ENCODE data around the gene NBPF19. TPM values are rescaled to one million over a fixed set of nuclear protein-coding genes. Genes with fewer than 3 reads are reported as not detected.
"Not testable (repeated sequence)": the region's sequence is repeated elsewhere in the genome, so short reads cannot be mapped to it uniquely, and the experiment has no call there.

Gene NBPF19
- polyA plus RNA-seq (2012; ENCODE audit: insufficient read depth, insufficient read length, low read depth) = 0.12 TPM

- not testable (repeated sequence) for H3K4me3 ChIP-seq (ENCODE audit: low read depth, low read length); H3K36me3 ChIP-seq; H3K4me1 ChIP-seq; DNase-seq; H3K9me3 ChIP-seq; H3K27me3 ChIP-seq
Observed at GRCh38 chr1:149474745-149475144, at the start of gene NBPF19. Gene NBPF19 (plus strand): TSS chr1:149475045. CDS start chr1:149475933, 888 bp downstream.

GRCh38 chr1:149428317-149428716, 46.5 kb upstream of the NBPF19 start:
- H3K36me3 ChIP-seq; H3K27me3 ChIP-seq; DNase-seq; H3K4me1 ChIP-seq; H3K4me3 ChIP-seq (ENCODE audit: low read depth, low read length); H3K9me3 ChIP-seq: not testable (repeated sequence)

GRCh38 chr1:149445451-149445850, 29.4 kb upstream of the NBPF19 start:
- H3K4me1 ChIP-seq; H3K27me3 ChIP-seq; H3K4me3 ChIP-seq (ENCODE audit: low read depth, low read length); H3K9me3 ChIP-seq; H3K36me3 ChIP-seq; DNase-seq: not testable (repeated sequence)

- H3K36me3 ChIP-seq; H3K27me3 ChIP-seq; H3K4me1 ChIP-seq; H3K4me3 ChIP-seq (ENCODE audit: low read depth, low read length); H3K9me3 ChIP-seq; DNase-seq: not testable (repeated sequence)
Observed at GRCh38 chr1:149452196-149452595, 22.6 kb upstream of the NBPF19 start.

- H3K4me3 ChIP-seq (ENCODE audit: low read depth, low read length); DNase-seq; H3K4me1 ChIP-seq: not testable (repeated sequence)
Observed at GRCh38 chr1:149452652-149453051, 22.2 kb upstream of the NBPF19 start.

GRCh38 chr1:149558350-149558825, 83.5 kb downstream of the NBPF19 start:
- H3K36me3 ChIP-seq, H3K27me3 ChIP-seq, H3K4me1 ChIP-seq, H3K9me3 ChIP-seq: not testable (repeated sequence)
- peak; percentile 46 for DNase-seq
- peak overlapping the region; percentile 21 for H3K4me3 ChIP-seq (ENCODE audit: low read depth, low read length)

More at GRCh38 chr1:149452652-149453051, 22.2 kb upstream of the NBPF19 start:
- not testable (repeated sequence) for H3K36me3 ChIP-seq, H3K27me3 ChIP-seq, H3K9me3 ChIP-seq

- not testable (repeated sequence) for H3K27me3 ChIP-seq; H3K4me3 ChIP-seq (ENCODE audit: low read depth, low read length); H3K36me3 ChIP-seq; H3K9me3 ChIP-seq; DNase-seq; H3K4me1 ChIP-seq
Observed at GRCh38 chr1:149561806-149562205, 87.0 kb downstream of the NBPF19 start.

- H3K4me3 ChIP-seq (ENCODE audit: low read depth, low read length); H3K9me3 ChIP-seq; H3K36me3 ChIP-seq; H3K4me1 ChIP-seq; H3K27me3 ChIP-seq; DNase-seq: not testable (repeated sequence)
Observed at GRCh38 chr1:149565485-149565884, 90.6 kb downstream of the NBPF19 start.

- H3K4me1 ChIP-seq; H3K9me3 ChIP-seq; DNase-seq; H3K4me3 ChIP-seq (ENCODE audit: low read depth, low read length); H3K27me3 ChIP-seq; H3K36me3 ChIP-seq: not testable (repeated sequence)
Observed at GRCh38 chr1:149572763-149573162, 97.9 kb downstream of the NBPF19 start.

- not testable (repeated sequence) for H3K27me3 ChIP-seq; H3K4me3 ChIP-seq (ENCODE audit: low read depth, low read length); H3K36me3 ChIP-seq; DNase-seq; H3K9me3 ChIP-seq; H3K4me1 ChIP-seq
Observed at GRCh38 chr1:149585592-149585991, 110.7 kb downstream of the NBPF19 start.

Data from BE2C (cell line).